Endodermal cell (in vitro differentiated cells): ENCODE measurements around the gene PRRC2B. TPM values are rescaled to one million over a fixed set of nuclear protein-coding genes. Genes with fewer than 3 reads are reported as not detected.

Source experiments
- DNase-seq: peaks from one replicate; pipeline ENCODE4 v3.0.0-alpha.2; 2017
- H3K27ac ChIP-seq: 2 replicates; pipeline ENCODE4 v1.5.1; 2013; ENCODE audit warnings: mild to moderate bottlenecking, low read depth, low read length, moderate library complexity
- H3K27me3 ChIP-seq: 2 replicates; pipeline ENCODE4 v1.6.1; 2013; ENCODE audit warnings: mild to moderate bottlenecking, low read length, moderate library complexity; ENCODE audit not compliant: insufficient read depth, control insufficient read depth, poor library complexity, severe bottlenecking
- H3K36me3 ChIP-seq: 2 replicates; pipeline ENCODE4 v1.7.0; 2013; ENCODE audit warnings: mild to moderate bottlenecking, low read length, moderate library complexity; ENCODE audit not compliant: control insufficient read depth, insufficient read depth
- H3K4me1 ChIP-seq: one replicate; pipeline ENCODE4 v1.7.0; 2013; ENCODE audit warnings: low read length; ENCODE audit not compliant: control insufficient read depth, insufficient read depth
- H3K4me3 ChIP-seq: 2 replicates; pipeline ENCODE4 v1.5.1; 2013; ENCODE audit warnings: mild to moderate bottlenecking, low read length, moderate library complexity
- H3K9ac ChIP-seq: 2 replicates; pipeline ENCODE4 v1.6.1; 2013; ENCODE audit warnings: mild to moderate bottlenecking, low read length, moderate library complexity; ENCODE audit not compliant: poor library complexity, severe bottlenecking; ENCODE audit errors: extremely low read depth
- H3K9me3 ChIP-seq: 2 replicates; pipeline ENCODE4 v1.6.1; 2013; ENCODE audit warnings: mild to moderate bottlenecking, low read length, moderate library complexity; ENCODE audit not compliant: control insufficient read depth
- H3K27ac Mint-ChIP-seq: 2 replicates; pipeline ENCODE4 v1.8.0; 2020; ENCODE audit warnings: mixed read lengths
- H3K27me3 Mint-ChIP-seq: 2 replicates; pipeline ENCODE4 v1.8.0; 2021; ENCODE audit warnings: mild to moderate bottlenecking, mixed read lengths; ENCODE audit not compliant: insufficient read depth
- H3K36me3 Mint-ChIP-seq: 2 replicates; pipeline ENCODE4 v1.8.0; 2020; ENCODE audit warnings: low read depth, mixed read lengths
- H3K4me1 Mint-ChIP-seq: 2 replicates; pipeline ENCODE4 v1.8.0; 2020; ENCODE audit warnings: mixed read lengths
- H3K4me3 Mint-ChIP-seq: 2 replicates; pipeline ENCODE4 v1.8.0; 2020; ENCODE audit warnings: mild to moderate bottlenecking, moderate library complexity, mixed read lengths
- H3K9me3 Mint-ChIP-seq: 2 replicates; pipeline ENCODE4 v1.8.0; 2020; ENCODE audit warnings: mild to moderate bottlenecking, mixed read lengths
- WGBS, 2 experiments: methylation state at CpG; one replicate each; pipeline versions ENCODE4 v1.1.5 to v1.1.7; 2013; ENCODE audit warnings: missing lambda C conversion rate in 2 of 2, mixed read lengths in 1 of 2; ENCODE audit not compliant: insufficient coverage in 1 of 2, insufficient read length in 1 of 2; 5-methylcytosine and 5-hydroxymethylcytosine counted together
- total RNA-seq, 2 donors: library from RNA; stranded (reverse); fragmentation: NEBNext Ultra II Directional in 1 of 2; extraction: Animal tissue kit (Norgen Biotek cat#: 25700) in 1 of 2; gene quantifications; 2 replicates in 1 of 2; 3 replicates in 1 of 2; pipeline ENCODE4 v1.2.1, GENCODE V29; 2021
- TF ChIP-seq, protein P1 (sequence below): fragments of 200-600 bp; sonication (generic); conservative IDR thresholded peaks from 2 replicates; pipeline ENCODE4 v1.5.0; 2021; ENCODE audit warnings: antibody characterized with exemption, mild to moderate bottlenecking

PRRC2B gene
- total RNA-seq, 2 donors from 2014 or later = 309 to 334 TPM

DNA sequence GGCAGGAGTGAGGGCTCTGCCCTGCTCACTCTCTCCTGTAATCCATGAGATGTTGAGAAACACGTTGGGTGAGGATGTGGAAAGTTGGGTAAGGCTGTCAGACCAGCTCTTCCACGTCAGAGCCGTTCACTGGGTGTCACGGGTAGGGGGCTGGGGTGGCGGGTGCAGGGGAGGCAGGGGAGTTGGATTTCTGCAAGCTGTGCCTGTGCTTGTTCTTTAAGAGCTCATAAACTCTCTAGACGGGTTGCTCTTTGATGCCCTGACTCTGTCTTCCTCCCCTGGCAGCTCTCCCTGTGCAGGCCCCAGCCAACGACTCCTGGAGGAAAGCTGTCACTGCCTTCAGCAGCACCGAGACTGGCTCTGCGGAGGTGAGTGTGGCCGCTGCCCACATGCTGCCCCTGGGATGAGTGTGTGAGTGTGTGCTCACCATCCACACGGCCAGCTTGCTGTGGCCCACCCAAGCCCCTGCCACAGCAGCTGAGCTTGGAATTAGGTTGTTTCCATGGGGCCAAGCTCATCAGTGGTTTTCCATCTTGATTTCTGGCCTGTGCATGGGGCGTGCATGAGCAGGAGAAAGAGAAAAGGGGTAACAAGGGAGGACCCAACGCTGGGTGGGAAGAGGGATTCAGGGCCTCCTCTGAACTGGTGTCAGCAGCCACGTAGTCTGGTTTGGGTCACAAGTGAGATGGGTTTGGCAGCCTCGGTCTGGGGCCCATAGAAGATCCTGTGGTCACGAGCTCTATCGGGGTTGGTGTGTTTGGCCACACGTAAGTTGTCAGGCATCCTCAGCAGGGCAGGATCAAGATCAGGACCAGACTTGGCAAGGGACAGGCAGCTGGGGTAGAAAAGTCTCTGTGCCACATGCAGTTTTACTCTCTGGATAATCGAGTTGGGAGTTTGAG lies 87.8 kb downstream of the PRRC2B start:
- Mint-ChIP-seq H3K4me1 (no peaks in the 10 kb centered on the region), H3K27me3 (no peaks in the 10 kb centered on the region), H3K36me3 (peaks cover 89% of the 10 kb centered on the region), H3K9me3 (no peaks in the 10 kb centered on the region), H3K27ac (peak overlapping the region; percentile 61), H3K4me3 (no peak overlapping the region)
- Histone ChIP-seq H3K27ac (no peak overlapping the region), H3K27me3 (no peaks in the 10 kb centered on the region), H3K9me3 (no peaks in the 10 kb centered on the region), H3K4me3 (no peak overlapping the region), H3K9ac (no peak overlapping the region), H3K36me3 (peaks cover 96% of the 10 kb centered on the region), H3K4me1 (no peaks in the 10 kb centered on the region)
- 95 to 98% methylated on average over 13 to 19 of the region's 19 CpGs for WGBS, 2 experiments
- TF ChIP-seq, protein P1, sequence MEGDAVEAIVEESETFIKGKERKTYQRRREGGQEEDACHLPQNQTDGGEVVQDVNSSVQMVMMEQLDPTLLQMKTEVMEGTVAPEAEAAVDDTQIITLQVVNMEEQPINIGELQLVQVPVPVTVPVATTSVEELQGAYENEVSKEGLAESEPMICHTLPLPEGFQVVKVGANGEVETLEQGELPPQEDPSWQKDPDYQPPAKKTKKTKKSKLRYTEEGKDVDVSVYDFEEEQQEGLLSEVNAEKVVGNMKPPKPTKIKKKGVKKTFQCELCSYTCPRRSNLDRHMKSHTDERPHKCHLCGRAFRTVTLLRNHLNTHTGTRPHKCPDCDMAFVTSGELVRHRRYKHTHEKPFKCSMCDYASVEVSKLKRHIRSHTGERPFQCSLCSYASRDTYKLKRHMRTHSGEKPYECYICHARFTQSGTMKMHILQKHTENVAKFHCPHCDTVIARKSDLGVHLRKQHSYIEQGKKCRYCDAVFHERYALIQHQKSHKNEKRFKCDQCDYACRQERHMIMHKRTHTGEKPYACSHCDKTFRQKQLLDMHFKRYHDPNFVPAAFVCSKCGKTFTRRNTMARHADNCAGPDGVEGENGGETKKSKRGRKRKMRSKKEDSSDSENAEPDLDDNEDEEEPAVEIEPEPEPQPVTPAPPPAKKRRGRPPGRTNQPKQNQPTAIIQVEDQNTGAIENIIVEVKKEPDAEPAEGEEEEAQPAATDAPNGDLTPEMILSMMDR = no peak
- DNase-seq = no peak

DNA sequence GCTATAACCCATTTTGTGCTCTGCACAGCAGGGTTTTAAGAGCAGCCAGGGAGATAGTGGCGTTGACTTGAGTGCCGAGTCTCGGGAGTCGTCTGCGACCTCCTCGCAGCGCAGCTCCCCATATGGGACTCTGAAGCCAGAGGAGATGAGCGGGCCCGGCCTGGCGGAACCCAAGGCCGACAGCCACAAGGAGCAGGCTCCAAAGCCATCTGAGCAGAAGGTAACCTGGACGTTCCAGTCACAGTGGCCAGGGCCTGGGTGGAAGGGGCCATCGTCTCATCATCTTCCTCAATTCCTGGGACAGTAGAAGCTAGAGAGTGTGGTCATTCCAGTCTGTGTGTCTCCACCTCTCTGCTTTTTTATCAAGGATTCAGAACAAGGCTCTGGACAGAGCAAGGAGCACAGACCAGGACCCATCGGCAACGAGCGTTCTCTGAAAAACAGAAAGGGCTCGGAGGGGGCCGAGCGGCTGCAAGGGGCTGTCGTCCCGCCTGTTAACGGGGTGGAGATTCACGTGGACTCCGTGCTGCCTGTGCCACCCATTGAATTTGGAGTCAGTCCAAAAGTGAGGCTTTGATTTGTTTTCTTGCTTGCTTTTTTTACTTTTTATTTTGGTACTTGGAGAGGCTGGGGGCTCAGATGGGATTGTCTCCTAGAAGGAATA lies 88.6 kb downstream of the PRRC2B start:
- no peaks in the 10 kb centered on the region for H3K9me3 Mint-ChIP-seq
- 97 to 98% methylated on average over 24 of the region's 24 CpGs for WGBS, 2 experiments

DNA sequence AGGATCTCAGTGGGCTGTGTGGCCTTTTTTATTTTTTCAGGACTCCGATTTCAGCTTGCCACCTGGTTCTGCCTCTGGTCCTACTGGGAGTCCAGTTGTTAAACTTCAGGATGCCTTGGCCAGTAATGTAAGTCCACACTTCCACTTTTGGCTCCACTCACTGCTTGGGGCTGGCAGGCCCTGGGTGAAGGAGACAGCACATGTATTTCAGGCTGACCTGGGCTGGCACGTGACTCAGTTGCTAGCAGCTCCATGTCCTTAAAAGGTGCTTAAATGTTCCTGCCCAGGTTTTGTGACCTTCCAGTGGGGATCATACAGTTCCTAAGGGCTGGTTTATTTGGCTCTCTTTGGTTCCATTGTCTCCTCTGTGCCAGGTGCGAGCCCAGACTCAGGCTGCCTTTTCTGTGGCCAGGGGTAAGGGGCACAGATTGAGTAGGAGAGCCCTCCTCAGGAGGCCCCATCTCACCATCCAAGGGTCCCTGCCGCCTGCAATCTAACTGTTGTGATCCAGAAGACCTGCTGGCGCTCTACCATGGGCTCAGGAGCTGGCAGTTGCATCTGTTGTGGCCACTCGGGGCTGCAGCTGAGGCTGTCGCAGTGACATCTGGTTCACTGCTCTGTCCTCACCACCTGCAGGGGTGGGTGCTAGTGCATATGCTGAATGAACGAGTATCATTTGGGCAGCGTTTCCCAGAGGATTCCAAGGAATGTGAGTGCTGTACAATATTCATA lies 89.6 kb downstream of the PRRC2B start:
- whole genome bisulfite sequencing, 2 experiments = 69 to 92% methylated on average over 4 to 9 of the region's 9 CpGs
- Histone ChIP-seq H3K27me3 (no peaks in the 10 kb centered on the region), H3K9me3 (no peaks in the 10 kb centered on the region), H3K4me3 (no peak overlapping the region), H3K4me1 (no peaks in the 10 kb centered on the region), H3K27ac (no peak overlapping the region), H3K36me3 (peaks cover 98% of the 10 kb centered on the region), H3K9ac (no peak overlapping the region)
- no peak overlapping the region for H3K4me3 Mint-ChIP-seq
- DNase-seq = no peak
- peaks cover 94% of the 10 kb centered on the region for H3K36me3 Mint-ChIP-seq
- H3K9me3 Mint-ChIP-seq = no peaks in the 10 kb centered on the region
- no peaks in the 10 kb centered on the region for H3K27me3 Mint-ChIP-seq
- H3K27ac Mint-ChIP-seq = peak overlapping the region; percentile 13
- TF ChIP-seq, protein P1 = no peak
- H3K4me1 Mint-ChIP-seq = no peaks in the 10 kb centered on the region

More for the DNA sequence above, 88.6 kb downstream of the PRRC2B start:
- TF ChIP-seq, protein P1 = no peak
- H3K27me3 Mint-ChIP-seq = no peaks in the 10 kb centered on the region
- Histone ChIP-seq H3K4me3 (no peak overlapping the region), H3K4me1 (no peaks in the 10 kb centered on the region), H3K9me3 (no peaks in the 10 kb centered on the region), H3K36me3 (peaks cover 97% of the 10 kb centered on the region), H3K9ac (no peak overlapping the region), H3K27ac (no peak overlapping the region), H3K27me3 (no peaks in the 10 kb centered on the region)
- H3K27ac Mint-ChIP-seq = peak overlapping the region; percentile 61
- no peak overlapping the region for H3K4me3 Mint-ChIP-seq
- H3K4me1 Mint-ChIP-seq = no peaks in the 10 kb centered on the region
- peaks cover 92% of the 10 kb centered on the region for H3K36me3 Mint-ChIP-seq
- DNase-seq = no peak
